ENCODE results near the gene GJA1. TPM values are rescaled to one million over a fixed set of nuclear protein-coding genes. Genes with fewer than 3 reads are reported as not detected.
"Not testable (repeated sequence)": the region's sequence is repeated elsewhere in the genome, so short reads cannot be mapped to it uniquely, and the experiment has no call there.

The GJA1 gene
- total RNA-seq, 4 donors from 2014 or later = 170 to 484 (median 346) TPM

DNA sequence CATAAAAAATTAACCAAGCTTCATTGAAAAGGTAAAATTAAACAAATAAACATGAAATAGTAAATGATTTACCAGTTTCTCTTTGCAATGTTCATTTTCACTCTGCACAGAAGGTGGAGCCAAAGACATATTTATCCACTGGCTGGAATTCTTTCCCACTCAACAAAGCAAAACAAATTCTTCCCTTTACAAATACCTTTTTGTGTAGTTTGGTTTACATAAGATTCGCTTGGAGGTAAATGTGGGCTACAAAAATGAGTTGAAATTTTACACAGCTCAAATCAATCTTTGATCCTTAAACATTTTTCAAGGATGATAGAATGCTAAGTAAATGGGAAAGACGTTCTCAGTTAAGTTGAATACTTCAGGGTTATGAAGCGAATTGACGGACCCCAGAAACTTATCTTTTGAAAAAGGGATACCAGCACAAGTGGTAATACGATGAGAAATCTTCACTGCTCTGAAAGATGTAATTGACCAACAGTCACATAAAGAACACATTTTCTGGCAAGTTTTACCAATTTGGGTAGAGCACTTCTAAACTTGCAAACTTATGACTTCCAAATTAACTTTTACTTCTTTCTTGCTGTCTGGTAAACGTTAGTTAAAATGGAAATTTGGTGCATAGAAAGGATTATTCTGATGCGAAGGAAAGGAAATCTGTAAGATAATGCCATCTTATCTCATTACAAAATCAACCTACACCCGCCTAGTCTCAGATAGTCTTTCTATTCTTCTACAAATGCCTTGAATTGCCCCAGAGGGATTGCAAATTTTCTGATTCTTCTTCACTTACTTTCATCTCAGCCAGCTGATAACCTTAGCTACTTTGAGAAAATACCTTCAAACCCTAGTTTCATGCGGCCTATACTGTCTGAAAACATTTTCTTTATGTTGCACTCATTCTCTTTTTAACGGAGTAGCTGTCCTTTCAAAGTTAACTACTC is 4.7 kb upstream of the GJA1 start:
- Histone ChIP-seq H3K27me3 (no peaks in the 10 kb centered on the region), H3K27ac (no peak overlapping the region), H3K4me3 (no peak overlapping the region), H3K36me3 (no peaks in the 10 kb centered on the region), H3K9me3 (no peaks in the 10 kb centered on the region), H3K4me1 (peaks cover 19% of the 10 kb centered on the region)
- WGBS = 45% methylated on average over 10 of the region's 10 CpGs
- DNase-seq (ENCODE audit: low spot score in 2 of 2) = no peak
- TF ChIP-seq POLR2AphosphoS5 (IDR thresholded peaks at IDR 0.05) = no peak
- TF ChIP-seq, protein P1, sequence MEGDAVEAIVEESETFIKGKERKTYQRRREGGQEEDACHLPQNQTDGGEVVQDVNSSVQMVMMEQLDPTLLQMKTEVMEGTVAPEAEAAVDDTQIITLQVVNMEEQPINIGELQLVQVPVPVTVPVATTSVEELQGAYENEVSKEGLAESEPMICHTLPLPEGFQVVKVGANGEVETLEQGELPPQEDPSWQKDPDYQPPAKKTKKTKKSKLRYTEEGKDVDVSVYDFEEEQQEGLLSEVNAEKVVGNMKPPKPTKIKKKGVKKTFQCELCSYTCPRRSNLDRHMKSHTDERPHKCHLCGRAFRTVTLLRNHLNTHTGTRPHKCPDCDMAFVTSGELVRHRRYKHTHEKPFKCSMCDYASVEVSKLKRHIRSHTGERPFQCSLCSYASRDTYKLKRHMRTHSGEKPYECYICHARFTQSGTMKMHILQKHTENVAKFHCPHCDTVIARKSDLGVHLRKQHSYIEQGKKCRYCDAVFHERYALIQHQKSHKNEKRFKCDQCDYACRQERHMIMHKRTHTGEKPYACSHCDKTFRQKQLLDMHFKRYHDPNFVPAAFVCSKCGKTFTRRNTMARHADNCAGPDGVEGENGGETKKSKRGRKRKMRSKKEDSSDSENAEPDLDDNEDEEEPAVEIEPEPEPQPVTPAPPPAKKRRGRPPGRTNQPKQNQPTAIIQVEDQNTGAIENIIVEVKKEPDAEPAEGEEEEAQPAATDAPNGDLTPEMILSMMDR (IDR thresholded peaks at IDR 0.05) = peak; percentile 42 to 45

DNA sequence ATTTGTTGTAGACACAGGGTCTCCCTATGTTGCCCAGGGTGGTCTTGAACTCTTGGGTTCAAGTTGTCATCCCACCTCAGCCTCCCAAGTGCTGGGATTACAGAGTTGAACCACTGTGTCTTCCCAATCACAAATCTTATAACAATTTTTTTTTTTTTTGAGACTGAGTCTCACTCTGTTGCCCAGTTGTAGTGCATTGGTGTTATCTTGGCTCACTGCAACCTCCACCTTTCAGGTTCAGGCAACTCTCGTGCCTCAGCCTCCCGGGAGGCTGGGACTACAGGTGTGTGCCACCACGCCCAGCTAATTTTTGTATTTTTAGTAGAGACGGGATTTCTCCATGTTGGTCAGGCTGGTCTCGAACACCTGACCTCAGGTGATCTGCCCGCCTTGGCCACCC is 3.7 kb upstream of the GJA1 start:
- H3K9me3 ChIP-seq; H3K36me3 ChIP-seq; DNase-seq (ENCODE audit: low spot score in 2 of 2); H3K4me3 ChIP-seq; H3K27me3 ChIP-seq; H3K27ac ChIP-seq: not testable (repeated sequence)
- whole genome bisulfite sequencing = 95% methylated on average over 6 of the region's 6 CpGs
- peaks cover 22% of the 10 kb centered on the region for H3K4me1 ChIP-seq

DNA sequence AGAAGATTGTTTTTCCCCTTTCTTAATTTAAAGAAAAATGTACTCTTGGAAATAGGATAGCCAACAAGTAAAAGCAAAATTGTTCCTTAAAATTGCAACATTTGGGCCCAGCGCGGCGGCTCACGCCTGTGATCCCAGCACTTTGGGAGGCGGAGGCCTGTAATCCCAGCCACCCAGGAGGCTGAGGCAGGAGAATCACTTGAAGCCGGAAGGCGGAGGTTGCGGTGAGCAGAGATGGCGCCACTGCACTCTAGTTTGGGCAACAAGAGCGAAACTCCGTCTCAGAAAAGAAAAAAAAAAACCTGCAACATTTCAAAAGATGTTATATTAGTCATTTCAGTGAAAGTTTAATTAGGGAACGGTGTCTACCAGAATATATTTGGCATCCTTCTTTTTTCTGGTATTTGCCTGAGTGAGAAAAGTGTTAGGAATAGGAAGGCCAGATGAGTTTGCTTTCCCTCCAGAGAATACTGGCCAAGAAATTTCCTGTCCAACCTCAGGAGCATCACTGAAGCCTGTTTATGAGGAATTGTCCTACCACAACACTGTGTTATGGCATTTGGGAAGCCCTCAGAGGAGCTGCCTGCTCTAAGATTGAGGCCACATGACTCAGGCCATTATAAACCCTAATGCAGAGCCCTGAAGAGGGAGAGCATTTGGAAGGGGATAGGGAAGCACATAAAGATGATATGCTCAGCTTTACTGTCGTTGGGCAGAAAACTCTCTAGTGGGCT is 1.2 kb upstream of the GJA1 start:
- DNase-seq (ENCODE audit: low spot score in 2 of 2) = no peak
- H3K4me3 ChIP-seq = no peak overlapping the region
- TF ChIP-seq EP300 (IDR thresholded peaks at IDR 0.05) = no peak
- TF ChIP-seq, protein P1 (IDR thresholded peaks at IDR 0.05) = no peak
- TF ChIP-seq POLR2A (IDR thresholded peaks at IDR 0.05) = no peak
- no peak for TF ChIP-seq POLR2AphosphoS5 (IDR thresholded peaks at IDR 0.05)
- no peaks in the 10 kb centered on the region for H3K27me3 ChIP-seq
- no peaks in the 10 kb centered on the region for H3K9me3 ChIP-seq
- peaks cover 24% of the 10 kb centered on the region for H3K4me1 ChIP-seq
- no peaks in the 10 kb centered on the region for H3K36me3 ChIP-seq
- 82% methylated on average over 13 of the region's 13 CpGs for WGBS
- H3K27ac ChIP-seq = peak overlapping the region; percentile 91

DNA sequence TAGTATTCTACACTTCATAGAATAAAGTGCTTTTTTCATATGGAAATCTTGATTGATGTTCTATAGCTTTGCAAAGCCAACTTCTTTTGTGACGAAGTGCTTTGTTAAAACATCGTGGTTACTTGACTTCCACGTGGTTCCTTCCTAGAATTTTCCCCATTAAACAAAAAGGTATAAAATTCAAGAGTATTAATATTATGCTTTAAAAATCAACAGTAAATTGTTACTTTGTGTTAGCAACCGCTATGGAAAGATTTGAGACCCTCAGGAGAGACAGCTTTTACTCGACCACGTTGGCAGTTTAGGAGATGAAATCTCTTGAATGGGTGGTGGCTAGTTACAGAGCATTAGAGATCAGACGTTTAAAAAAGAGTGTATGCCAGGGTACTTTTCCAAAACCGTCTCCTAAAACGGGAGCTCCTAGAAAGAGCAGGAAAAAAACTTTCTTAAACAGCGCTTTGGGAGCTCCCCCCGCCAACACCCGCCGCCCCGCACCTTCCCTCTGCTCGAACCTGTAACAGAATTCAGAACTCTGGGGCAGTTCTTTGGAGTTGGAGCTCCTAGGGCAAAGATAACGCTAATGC is 920 bp downstream of the GJA1 start:
- H3K4me3 ChIP-seq = peak overlapping the region; percentile 78
- no peaks in the 10 kb centered on the region for H3K27me3 ChIP-seq
- H3K9me3 ChIP-seq = no peaks in the 10 kb centered on the region
- WGBS = under 1% methylated on average over 16 of the region's 16 CpGs
- TF ChIP-seq, protein P1 (IDR thresholded peaks at IDR 0.05) = no peak
- no peak for TF ChIP-seq POLR2A (IDR thresholded peaks at IDR 0.05)
- TF ChIP-seq EP300 (IDR thresholded peaks at IDR 0.05) = no peak
- no peak for TF ChIP-seq POLR2AphosphoS5 (IDR thresholded peaks at IDR 0.05)
- peaks cover 35% of the 10 kb centered on the region for H3K4me1 ChIP-seq
- peak overlapping the region; percentile 91 for H3K27ac ChIP-seq
- H3K36me3 ChIP-seq = no peaks in the 10 kb centered on the region
- no peak for DNase-seq (ENCODE audit: low spot score in 2 of 2)

DNA sequence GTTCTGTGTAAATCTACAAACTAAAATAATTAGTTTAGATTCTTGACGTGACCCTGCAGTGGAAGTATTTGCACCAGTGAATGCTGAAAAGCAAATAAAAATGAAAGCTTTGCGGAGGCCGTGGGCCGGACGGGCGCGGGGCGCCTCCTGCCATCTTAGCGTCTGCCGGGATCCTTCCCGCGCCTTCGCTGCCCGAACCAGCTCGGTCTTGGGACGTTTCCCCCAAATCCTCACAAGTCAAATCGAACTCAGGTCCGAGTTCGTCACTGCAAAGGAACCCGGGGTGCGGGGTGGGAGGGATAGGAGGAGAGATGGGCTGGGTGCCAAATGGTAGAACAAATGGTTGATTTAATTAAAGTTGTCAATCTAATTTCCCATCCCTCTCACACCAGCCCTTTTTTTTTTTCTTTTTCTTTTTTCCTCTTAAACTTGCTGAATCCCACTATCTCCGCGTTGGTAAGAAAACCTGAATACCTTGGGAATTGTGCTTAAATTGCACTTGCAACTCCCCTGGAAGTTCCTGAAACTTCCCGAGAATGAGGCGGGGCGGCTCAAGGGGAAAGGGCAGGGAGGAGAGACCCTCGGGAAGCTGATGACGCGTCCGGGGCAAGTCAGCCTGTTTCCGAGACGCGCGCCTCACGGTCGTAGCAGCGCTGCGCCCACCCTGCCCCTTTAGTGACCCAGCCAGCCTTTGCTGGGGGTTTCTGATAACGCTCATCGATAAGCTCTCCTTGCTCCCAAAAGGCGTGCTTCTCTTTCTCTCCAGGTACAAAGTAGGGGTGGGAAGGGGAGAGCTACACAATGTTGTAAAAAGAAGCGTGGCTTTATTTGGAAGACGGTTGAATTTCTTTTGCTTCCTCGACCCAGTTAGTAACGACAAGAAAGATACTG is 1.8 kb downstream of the GJA1 start:
- peaks cover 42% of the 10 kb centered on the region for H3K4me1 ChIP-seq
- H3K4me3 ChIP-seq = peak overlapping the region; percentile 78

More for the DNA sequence above, 1.8 kb downstream of the GJA1 start:
- under 1% methylated on average over 45 of the region's 45 CpGs for whole genome bisulfite sequencing
- peak in 1 of 2 donors; percentile 76 for DNase-seq (ENCODE audit: low spot score in 2 of 2)
- TF ChIP-seq, protein P1 (IDR thresholded peaks at IDR 0.05) = no peak
- H3K27me3 ChIP-seq = no peaks in the 10 kb centered on the region
- no peaks in the 10 kb centered on the region for H3K36me3 ChIP-seq
- no peaks in the 10 kb centered on the region for H3K9me3 ChIP-seq
- peak overlapping the region; percentile 91 for H3K27ac ChIP-seq
